K562 (cell line): ENCODE data around the gene RACK1. TPM values are rescaled to one million over a fixed set of nuclear protein-coding genes. Genes with fewer than 3 reads are reported as not detected.

ENCODE experiments used
- ATAC-seq: fragments of 200-7000 bp; cut with Tn5 transposase; 3 replicates; pipeline ENCODE4 v1.9.1; 2020; ENCODE audit warnings: moderate library complexity
- BruUV-seq: library from RNA; stranded (reverse); fragments of 400-500 nt; replicated peaks from 2 replicates; lab custom pipeline; 2021; lab: Mats Ljungman, UMichigan
- CTCF ChIA-PET: fragments of 300-600 bp; formaldehyde crosslinking; extraction: SDS; loops from one replicate; lab custom pipeline; 2021; ENCODE audit warnings: low intra/inter-chr PET ratio; lab: Yijun Ruan, JAX
- POLR2A ChIA-PET: fragments of 300-600, 350-650 bp; sonication (Branson Sonifier 250); formaldehyde crosslinking; extraction: SDS; loops from one replicate; lab custom pipeline; 2021; ENCODE audit warnings: antibody characterized with exemption, inconsistent platforms; lab: Yijun Ruan, JAX
- DNase-seq, 4 experiments: peaks; one replicate each; pipeline versions ENCODE4 v3.0.0 to v3.0.0-alpha.2; 2011 to 2018; ENCODE audit warnings: low spot score in 3 of 4, mixed read lengths in 3 of 4; ENCODE audit errors: extremely low read depth in 1 of 4
- FAIRE-seq: peaks from 2 replicates; lab custom pipeline; 2011; peaks lifted over from hg19 to GRCh38; lab: Jason Lieb, UNC
- H2AFZ ChIP-seq: 2 replicates; pipeline ENCODE4 v1.6.0; 2011; ENCODE audit warnings: low read depth, low read length, control low read depth, inconsistent platforms
- H3K27ac ChIP-seq: fragments of 200-600 bp; 3 replicates; pipeline ENCODE4 v1.8.0; 2011; ENCODE audit warnings: low read depth, mild to moderate bottlenecking, control low read depth, inconsistent platforms, low read length, moderate library complexity, mixed read lengths; ENCODE audit errors: extremely low read depth
- H3K27me3 ChIP-seq, 2 experiments: fragments of 300-600 bp in 1 of 2; 2 replicates in 1 of 2; 3 replicates in 1 of 2; pipeline versions ENCODE4 v1.6.0 to v1.8.0; 2011; ENCODE audit warnings: inconsistent platforms in 2 of 2, low read length in 2 of 2, mild to moderate bottlenecking in 1 of 2, mixed read lengths in 1 of 2, moderate library complexity in 1 of 2; ENCODE audit not compliant: control insufficient read depth in 2 of 2, insufficient read depth in 2 of 2
- H3K36me3 ChIP-seq: fragments of 300-600 bp; 3 replicates; pipeline ENCODE4 v1.8.0; 2011; ENCODE audit warnings: mild to moderate bottlenecking, low read length, inconsistent platforms; ENCODE audit not compliant: control insufficient read depth, insufficient read depth
- H3K4me1 ChIP-seq, 2 experiments: fragments of 200-600 bp in 1 of 2; replicated peaks in 1 of 2; 2 replicates in 1 of 2; 3 replicates in 1 of 2; pipeline versions ENCODE4 v1.5.1 to v1.8.0; 2011; ENCODE audit warnings: inconsistent platforms in 2 of 2, low read length in 2 of 2, mild to moderate bottlenecking in 1 of 2, mixed read lengths in 1 of 2, moderate library complexity in 1 of 2; ENCODE audit not compliant: control insufficient read depth in 2 of 2, insufficient read depth in 2 of 2
- H3K4me2 ChIP-seq: 2 replicates; pipeline ENCODE4 v1.6.1; 2011; ENCODE audit warnings: low read length, control low read depth, inconsistent platforms, mixed read lengths; ENCODE audit not compliant: insufficient read depth
- H3K4me3 ChIP-seq: fragments of 200-600 bp; sonication (generic), shearing (Covaris generic); 2 replicates; pipeline ENCODE4 v1.5.1; 2016; ENCODE audit warnings: control low read depth, inconsistent platforms
- H3K79me2 ChIP-seq: fragments of 200-600 bp; 3 replicates; pipeline ENCODE4 v1.8.0; 2011; ENCODE audit warnings: low read length, inconsistent platforms; ENCODE audit not compliant: control insufficient read depth, insufficient read depth
- H3K9ac ChIP-seq, 2 experiments: 2 replicates each; pipeline versions ENCODE4 v1.6.0 to v1.6.1; 2011; ENCODE audit warnings: low read depth in 2 of 2, low read length in 2 of 2, control low read depth in 1 of 2, inconsistent platforms in 1 of 2, mild to moderate bottlenecking in 1 of 2, mixed read lengths in 1 of 2; ENCODE audit not compliant: insufficient read depth in 1 of 2
- H3K9me1 ChIP-seq: one replicate; pipeline ENCODE4 v1.6.0; 2011; ENCODE audit warnings: inconsistent platforms, mild to moderate bottlenecking, low read length, moderate library complexity; ENCODE audit not compliant: control insufficient read depth, insufficient read depth
- H3K9me3 ChIP-seq: replicated peaks from 2 replicates; pipeline ENCODE4 v1.5.1; 2011; ENCODE audit warnings: low read depth, low read length, inconsistent platforms; ENCODE audit not compliant: control insufficient read depth, insufficient read depth
- H4K20me1 ChIP-seq: replicated peaks from 2 replicates; pipeline ENCODE4 v1.6.1; 2011; ENCODE audit warnings: low read length, inconsistent platforms, mixed read lengths; ENCODE audit not compliant: control insufficient read depth, insufficient read depth
- BRCA1 ChIP-seq, 2 experiments: fragments of 450-650 bp in 1 of 2; sonication (generic) in 1 of 2; formaldehyde crosslinking in 1 of 2; IDR thresholded peaks; 2 replicates each; pipeline versions ENCODE4 v1.5.0 to v1.6.1; 2017 to 2020; ENCODE audit warnings: mild to moderate bottlenecking in 1 of 2, missing genetic modification reagents in 1 of 2
- E2F3 ChIP-seq: fragments of 250-450 bp; sonication (Bioruptor Pico); IDR thresholded peaks from 2 replicates; pipeline ENCODE4 v1.4.0; 2020; ENCODE audit warnings: mild to moderate bottlenecking
- ELF1 ChIP-seq: fragments of 200-800 bp; sonication (Bioruptor generic); IDR thresholded peaks from 2 replicates; pipeline ENCODE4 v1.6.1; 2016; ENCODE audit warnings: missing genetic modification characterization, missing compliant biosample characterization
- ETV1 ChIP-seq: fragments of 450-650 bp; conservative IDR thresholded peaks from 2 replicates; pipeline ENCODE4 v1.6.1; 2016; ENCODE audit warnings: missing genetic modification characterization, control low read depth, low read depth, missing compliant biosample characterization
- FOXK2 ChIP-seq, 2 experiments: fragments of 450-650 bp; IDR thresholded peaks in 1 of 2; conservative IDR thresholded peaks in 1 of 2; 2 replicates each; pipeline ENCODE4 v1.6.1; 2016; ENCODE audit warnings: low read depth in 2 of 2, mild to moderate bottlenecking in 1 of 2
- HDAC8 ChIP-seq: fragments of 450-650 bp; IDR thresholded peaks from 2 replicates; pipeline ENCODE4 v1.6.1; 2016; ENCODE audit warnings: mild to moderate bottlenecking, missing genetic modification characterization, moderate library complexity, missing compliant biosample characterization
- MTA1 ChIP-seq: fragments of 450-650 bp; IDR thresholded peaks from 2 replicates; pipeline ENCODE4 v1.6.1; 2017; ENCODE audit warnings: borderline replicate concordance
- OTX1 ChIP-seq: fragments of 450-650 bp; formaldehyde crosslinking; IDR thresholded peaks from 2 replicates; pipeline ENCODE4 v1.4.0; 2022; ENCODE audit warnings: mild to moderate bottlenecking
- PURB ChIP-seq: sonication (generic); formaldehyde crosslinking; IDR thresholded peaks from 2 replicates; pipeline ENCODE4 v1.9.0; 2021; ENCODE audit warnings: low read depth, mild to moderate bottlenecking, missing genetic modification reagents
- SIN3B ChIP-seq: fragments of 450-650 bp; IDR thresholded peaks from 2 replicates; pipeline ENCODE4 v1.6.1; 2017; ENCODE audit warnings: low read depth, mild to moderate bottlenecking, moderate library complexity
- STAT5A ChIP-seq: IDR thresholded peaks from 2 replicates; pipeline ENCODE4 v1.6.1; 2012; ENCODE audit warnings: low read length, inconsistent platforms, borderline replicate concordance
- TAF15 ChIP-seq: fragments of 200-400 bp; formaldehyde crosslinking; IDR thresholded peaks from 2 replicates; pipeline ENCODE4 v1.6.1; 2017; ENCODE audit warnings: mild to moderate bottlenecking, low read depth, low read length, moderate library complexity
- ZC3H4 ChIP-seq: sonication (generic); formaldehyde crosslinking; IDR thresholded peaks from 2 replicates; pipeline ENCODE4 v1.9.0; 2021; ENCODE audit warnings: missing genetic modification reagents, borderline replicate concordance
- ZC3H8 ChIP-seq: fragments of 450-650 bp; IDR thresholded peaks from 2 replicates; pipeline ENCODE4 v1.6.1; 2017
- ZKSCAN3 ChIP-seq: fragments of 250-450 bp; sonication (Bioruptor Pico); IDR thresholded peaks from 2 replicates; pipeline ENCODE4 v1.4.0; 2020
- ZNF263 ChIP-seq: sonication (generic); formaldehyde crosslinking; IDR thresholded peaks from 2 replicates; pipeline ENCODE4 v1.8.0; 2022; ENCODE audit warnings: mild to moderate bottlenecking, missing genetic modification reagents, borderline replicate concordance
- ZNF354B ChIP-seq: fragments of 250-450 bp; sonication (Bioruptor Pico); IDR thresholded peaks from 2 replicates; pipeline ENCODE4 v1.4.0; 2020
- ZNF583 ChIP-seq: fragments of 250-450 bp; sonication (Bioruptor Pico); IDR thresholded peaks from 2 replicates; pipeline ENCODE4 v1.4.0; 2020
- WGBS: fragments of 100-300 bp; shearing (Covaris generic); methylation state at CpG from one replicate; pipeline ENCODE4 v1.1.6; 2016; ENCODE audit warnings: low coverage, mixed read lengths; ENCODE audit not compliant: insufficient coverage; ENCODE audit errors: missing lambda C conversion rate; 5-methylcytosine and 5-hydroxymethylcytosine counted together
- in situ Hi-C: fragments of 300-500 bp; cut with MboI; formaldehyde crosslinking; loops from 4 replicates; pipeline ENCODE4 v1.15.0; 2018; ENCODE audit warnings: inconsistent platforms, mixed read lengths
- intact Hi-C: fragments of 100-400 bp; cut with micrococcal nuclease; formaldehyde crosslinking; loops from 2 replicates; pipeline ENCODE4 v1.14.2; 2022
- polyA plus RNA-seq, 8 experiments: library from polyadenylated mRNA; depleted of rRNA in 4 of 8; stranded (reverse) in 5 of 8; unstranded in 3 of 8; fragments of >200 nt; fragmentation: Nextera tagmentation in 2 of 8; fragmentation: Illumina TruSeq in 1 of 8; extraction: Ambion mirVana in 2 of 8; extraction: Trizol in 1 of 8; gene quantifications; 2 replicates each; pipeline versions ENCODE4 v1.2.1 to v1.2.3, GENCODE V29; 2011 to 2014; ENCODE audit warnings: inconsistent platforms in 1 of 8, missing spikeins in 1 of 8
- total RNA-seq, 7 experiments: library from RNA; depleted of rRNA in 6 of 7; stranded (reverse); fragments of >200 nt in 6 of 7; fragmentation: Illumina TruSeq in 2 of 7; extraction: Trizol in 2 of 7; gene quantifications; 2 replicates each; pipeline versions ENCODE4 v1.2.1 to v1.2.3, GENCODE V29; 2011 to 2021; ENCODE audit warnings: low replicate concordance in 1 of 7
- TF ChIP-seq, protein P1 (sequence below): fragments of 450-650 bp; IDR thresholded peaks from 2 replicates; pipeline ENCODE4 v1.6.1; 2016; ENCODE audit warnings: borderline replicate concordance
- TF ChIP-seq, protein P2 (sequence below): fragments of 450-650 bp; IDR thresholded peaks from 2 replicates; pipeline ENCODE4 v1.7.0; 2016; ENCODE audit warnings: borderline replicate concordance

RACK1 gene
- total and polyA plus RNA-seq, 9 of the 15 experiments (the other 6 are each of a cell fraction or from before 2014, with no cell fraction given) = 2,303 to 5,311 (median 3,833) TPM

DNA sequence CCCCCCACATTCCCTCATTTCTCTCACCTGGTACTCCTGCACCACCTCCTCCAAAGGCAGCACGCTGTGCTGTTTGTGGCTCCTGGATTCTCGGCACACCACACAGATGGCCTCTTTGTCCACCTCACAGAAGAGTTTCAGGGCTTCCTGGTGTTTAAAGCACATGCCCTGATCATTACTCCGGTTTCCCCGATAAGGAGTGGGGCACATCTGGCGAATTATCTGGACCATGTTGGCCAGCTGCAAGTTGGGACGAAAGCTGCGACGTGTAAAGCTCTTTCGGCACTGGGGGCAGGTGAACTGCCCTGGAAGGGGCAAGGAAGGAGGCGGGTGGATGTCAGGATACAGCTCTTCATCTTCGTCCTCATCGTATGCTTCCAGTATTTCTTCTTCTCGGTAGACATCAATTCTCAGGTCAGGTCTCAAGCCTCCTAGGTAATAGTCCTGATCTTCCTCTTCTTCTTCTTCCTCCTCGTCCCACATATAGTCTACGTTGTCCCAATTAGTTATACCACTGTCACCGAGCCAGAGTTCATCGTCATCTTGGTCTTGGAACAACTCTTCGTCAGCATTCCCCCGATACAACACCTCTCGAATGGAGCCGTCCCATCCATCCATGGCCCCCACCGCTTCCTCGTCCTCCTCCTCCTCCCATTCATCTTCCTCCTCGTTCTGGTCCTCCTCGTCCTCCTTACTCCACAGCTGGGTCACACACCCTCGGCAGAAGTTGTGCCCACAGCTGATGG, 16.4 kb upstream of the RACK1 start:
- in situ Hi-C loops = no loop called here
- Histone ChIP-seq H3K4me1 (peaks cover 21 to 25% of the 10 kb centered on the region in 2 experiments; a peak in 4 of 5 replicates), H3K36me3 (peaks cover 39% of the 10 kb centered on the region), H3K9ac (peak overlapping the region; percentile 98 to 99), H2AFZ (peak overlapping the region; percentile 75), H3K9me1 (no peaks in the 10 kb centered on the region), H3K27ac (peak overlapping the region; percentile 99), H3K27me3 (no peaks in the 10 kb centered on the region), H3K4me3 (peak overlapping the region; percentile 98), H3K4me2 (peak overlapping the region; percentile 99), H3K79me2 (peaks cover 75% of the 10 kb centered on the region), H4K20me1 (peaks cover 27% of the 10 kb centered on the region), H3K9me3 (no peaks in the 10 kb centered on the region)
- CTCF ChIA-PET = no interaction called here
- ATAC-seq (no peak), FAIRE-seq (no peak), DNase-seq (peak in 1 of 4 experiments; percentile 33)
- intact Hi-C loops = loop anchor here (5.0 kb wide), 1 partner anchor 73 kb away; no protein-coding TSS in a partner anchor
- POLR2A ChIA-PET = interaction anchor here (0.6 to 13.0 kb wide), 8 partner anchors 15 to 76 kb away, joined by 3 to 185 read pairs (median 5); partner anchors contain the start of gene RACK1
- BruUV-seq = TSS peak; percentile 58
- WGBS = 1% methylated on average over 26 of the region's 26 CpGs
- TF ChIP-seq ZNF263 (CRISPR knock-in tag) (peak; percentile 86), FOXK2 (conservative IDR thresholded peaks at IDR 0.05 in 1 of 2, IDR thresholded peaks at IDR 0.05 in 1 of 2; ENCODE audit: low read depth in 2 of 2) (no peak), ZNF583 (CRISPR knock-in tag) (no peak), TAF15 (no peak), BRCA1 (IDR thresholded peaks at IDR 0.05) (no peak), BRCA1 (CRISPR knock-in tag; IDR thresholded peaks at IDR 0.05) (0 out of 2 replicates have a peak, but pooled peaks have one; percentile 90), SIN3B (no peak), HDAC8 (tag) (no peak), ETV1 (tag) (no peak), STAT5A (no peak), ZC3H4 (no peak), ZC3H8 (no peak), ELF1 (tag) (no peak), MTA1 (no peak), ZNF354B (no peak), E2F3 (CRISPR knock-in tag) (no peak), ZKSCAN3 (CRISPR knock-in tag) (no peak), OTX1 (CRISPR knock-in tag) (peak; percentile 8; the same call in 1 of the 2 replicates), PURB (no peak)
- TF ChIP-seq, protein P1, sequence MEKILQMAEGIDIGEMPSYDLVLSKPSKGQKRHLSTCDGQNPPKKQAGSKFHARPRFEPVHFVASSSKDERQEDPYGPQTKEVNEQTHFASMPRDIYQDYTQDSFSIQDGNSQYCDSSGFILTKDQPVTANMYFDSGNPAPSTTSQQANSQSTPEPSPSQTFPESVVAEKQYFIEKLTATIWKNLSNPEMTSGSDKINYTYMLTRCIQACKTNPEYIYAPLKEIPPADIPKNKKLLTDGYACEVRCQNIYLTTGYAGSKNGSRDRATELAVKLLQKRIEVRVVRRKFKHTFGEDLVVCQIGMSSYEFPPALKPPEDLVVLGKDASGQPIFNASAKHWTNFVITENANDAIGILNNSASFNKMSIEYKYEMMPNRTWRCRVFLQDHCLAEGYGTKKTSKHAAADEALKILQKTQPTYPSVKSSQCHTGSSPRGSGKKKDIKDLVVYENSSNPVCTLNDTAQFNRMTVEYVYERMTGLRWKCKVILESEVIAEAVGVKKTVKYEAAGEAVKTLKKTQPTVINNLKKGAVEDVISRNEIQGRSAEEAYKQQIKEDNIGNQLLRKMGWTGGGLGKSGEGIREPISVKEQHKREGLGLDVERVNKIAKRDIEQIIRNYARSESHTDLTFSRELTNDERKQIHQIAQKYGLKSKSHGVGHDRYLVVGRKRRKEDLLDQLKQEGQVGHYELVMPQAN = no peak
- TF ChIP-seq, protein P2, sequence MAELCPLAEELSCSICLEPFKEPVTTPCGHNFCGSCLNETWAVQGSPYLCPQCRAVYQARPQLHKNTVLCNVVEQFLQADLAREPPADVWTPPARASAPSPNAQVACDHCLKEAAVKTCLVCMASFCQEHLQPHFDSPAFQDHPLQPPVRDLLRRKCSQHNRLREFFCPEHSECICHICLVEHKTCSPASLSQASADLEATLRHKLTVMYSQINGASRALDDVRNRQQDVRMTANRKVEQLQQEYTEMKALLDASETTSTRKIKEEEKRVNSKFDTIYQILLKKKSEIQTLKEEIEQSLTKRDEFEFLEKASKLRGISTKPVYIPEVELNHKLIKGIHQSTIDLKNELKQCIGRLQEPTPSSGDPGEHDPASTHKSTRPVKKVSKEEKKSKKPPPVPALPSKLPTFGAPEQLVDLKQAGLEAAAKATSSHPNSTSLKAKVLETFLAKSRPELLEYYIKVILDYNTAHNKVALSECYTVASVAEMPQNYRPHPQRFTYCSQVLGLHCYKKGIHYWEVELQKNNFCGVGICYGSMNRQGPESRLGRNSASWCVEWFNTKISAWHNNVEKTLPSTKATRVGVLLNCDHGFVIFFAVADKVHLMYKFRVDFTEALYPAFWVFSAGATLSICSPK = 0 out of 2 replicates have a peak, but pooled peaks have one; percentile 29
